Caco-2 (cell line): Measurements from ENCODE around the gene KRTAP7-1. TPM values are rescaled to one million over a fixed set of nuclear protein-coding genes. Genes with fewer than 3 reads are reported as not detected.

Source experiments
- BruUV-seq: library from RNA; stranded (reverse); fragments of 400-500 nt; replicated peaks from 2 replicates; lab custom pipeline; 2021; lab: Mats Ljungman, UMichigan
- CTCF ChIA-PET: fragments of 300-600 bp; sonication (Branson Sonifier 250); formaldehyde crosslinking; loops from one replicate; lab custom pipeline; 2022; ENCODE audit warnings: antibody characterized with exemption; lab: Charles Lee
- POLR2A ChIA-PET: fragments of 300-600 bp; sonication (Branson Sonifier 250); formaldehyde crosslinking; loops from one replicate; lab custom pipeline; 2022; ENCODE audit warnings: antibody characterized with exemption; lab: Charles Lee
- DNase-seq, 2 experiments: peaks; one replicate each; pipeline versions ENCODE4 v3.0.0 to v3.0.0-alpha.2; 2020 to 2022
- H3K27me3 ChIP-seq: replicated peaks from 2 replicates; pipeline ENCODE4 v1.6.0; 2011; ENCODE audit warnings: low read length; ENCODE audit not compliant: control insufficient read depth, insufficient read depth
- H3K36me3 ChIP-seq: 2 replicates; pipeline ENCODE4 v1.5.1; 2011; ENCODE audit warnings: low read length; ENCODE audit not compliant: control insufficient read depth, insufficient read depth
- H3K4me1 ChIP-seq: fragments of 250-450 bp; sonication (Bioruptor Pico); 2 replicates; pipeline ENCODE4 v1.5.1; 2020; ENCODE audit warnings: mild to moderate bottlenecking
- H3K4me3 ChIP-seq: 2 replicates; pipeline ENCODE4 v1.5.1; 2011; ENCODE audit warnings: low read depth, mild to moderate bottlenecking, control low read depth, low read length
- H3K9me3 ChIP-seq: fragments of 250-450 bp; sonication (Bioruptor Pico); 2 replicates; pipeline ENCODE4 v1.5.1; 2020; ENCODE audit warnings: mild to moderate bottlenecking, moderate library complexity
- H3K27ac Mint-ChIP-seq: one replicate; pipeline ENCODE4 v1.8.0; 2022; ENCODE audit warnings: mixed read lengths; ENCODE audit not compliant: unreplicated experiment
- H3K27me3 Mint-ChIP-seq: one replicate; pipeline ENCODE4 v1.8.0; 2022; ENCODE audit warnings: mixed read lengths; ENCODE audit not compliant: insufficient read depth, unreplicated experiment
- H3K36me3 Mint-ChIP-seq: one replicate; pipeline ENCODE4 v1.8.0; 2022; ENCODE audit warnings: mild to moderate bottlenecking, mixed read lengths; ENCODE audit not compliant: insufficient read depth, unreplicated experiment
- H3K4me1 Mint-ChIP-seq: one replicate; pipeline ENCODE4 v1.8.0; 2022; ENCODE audit warnings: low read depth, mixed read lengths; ENCODE audit not compliant: unreplicated experiment
- H3K4me3 Mint-ChIP-seq: one replicate; pipeline ENCODE4 v1.8.0; 2022; ENCODE audit warnings: mild to moderate bottlenecking, moderate library complexity, mixed read lengths; ENCODE audit not compliant: unreplicated experiment
- H3K9me3 Mint-ChIP-seq: one replicate; pipeline ENCODE4 v1.8.0; 2022; ENCODE audit warnings: mixed read lengths; ENCODE audit not compliant: unreplicated experiment
- intact Hi-C: fragments of 100-400 bp; cut with micrococcal nuclease; formaldehyde crosslinking; loops from one replicate; pipeline ENCODE4 v1.10.0; 2022; ENCODE audit not compliant: unreplicated experiment
- total RNA-seq: library from RNA; stranded (reverse); gene quantifications from 2 replicates; pipeline ENCODE4 v1.2.3, GENCODE V29; 2022
- TF ChIP-seq, protein P1 (sequence below), 2 experiments: fragments of 200-600 bp in 1 of 2; IDR thresholded peaks; 1 replicate in 1 of 2; 2 replicates in 1 of 2; pipeline versions ENCODE4 v1.5.1 to v1.8.0; 2011 to 2022; ENCODE audit warnings: antibody characterized with exemption in 1 of 2, control low read depth in 1 of 2, inconsistent platforms in 1 of 2, low read depth in 1 of 2, low read length in 1 of 2, mild to moderate bottlenecking in 1 of 2, moderate library complexity in 1 of 2; ENCODE audit not compliant: insufficient read depth in 1 of 2, severe bottlenecking in 1 of 2, unreplicated experiment in 1 of 2

KRTAP7-1 gene
- total RNA-seq, 1 experiment from 2014 or later = not detected

DNA sequence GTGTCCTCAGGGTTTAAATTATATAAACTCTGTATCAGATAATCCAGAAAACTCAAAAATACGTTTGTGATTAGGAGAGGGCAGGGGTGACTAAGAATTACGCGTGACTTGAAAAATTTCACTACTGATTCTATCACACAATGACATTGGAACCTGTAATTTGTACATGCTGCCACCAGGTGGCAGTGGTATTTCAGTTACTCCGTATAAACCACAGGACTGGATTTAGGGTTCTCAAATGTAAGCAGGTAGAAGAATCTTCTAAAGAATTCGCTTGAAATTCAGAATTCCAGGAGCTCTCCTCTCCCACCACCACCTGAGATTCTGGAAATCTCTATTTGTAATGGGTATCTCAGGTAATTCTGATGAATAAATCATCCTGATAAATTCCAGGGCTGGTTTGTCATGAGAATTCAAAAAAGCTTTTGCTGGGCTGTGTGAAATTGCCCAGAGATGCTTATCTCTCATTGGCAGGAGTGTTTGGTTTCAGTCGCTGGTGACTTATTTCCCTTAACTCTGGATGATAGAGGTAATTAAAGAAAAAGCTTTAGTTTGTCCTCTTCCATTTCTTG, 1.7 kb upstream of the KRTAP7-1 start:
- no TSS peak for BruUV-seq
- Mint-ChIP-seq H3K4me1 (no peaks in the 10 kb centered on the region), H3K4me3 (no peak overlapping the region), H3K36me3 (no peaks in the 10 kb centered on the region), H3K27ac (no peak overlapping the region), H3K9me3 (no peaks in the 10 kb centered on the region), H3K27me3 (no peaks in the 10 kb centered on the region)
- intact Hi-C loops = no loop called here
- 0 out of 2 replicates have a peak, but pooled peaks cover 4% of the 10 kb centered on the region for H3K9me3 ChIP-seq
- peak in 1 of 2 experiments; percentile 17 for DNase-seq
- no peaks in the 10 kb centered on the region for H3K36me3 ChIP-seq
- ChIA-PET POLR2A (no interaction called here), CTCF (no interaction called here)
- no peaks in the 10 kb centered on the region for H3K4me1 ChIP-seq
- TF ChIP-seq, protein P1, sequence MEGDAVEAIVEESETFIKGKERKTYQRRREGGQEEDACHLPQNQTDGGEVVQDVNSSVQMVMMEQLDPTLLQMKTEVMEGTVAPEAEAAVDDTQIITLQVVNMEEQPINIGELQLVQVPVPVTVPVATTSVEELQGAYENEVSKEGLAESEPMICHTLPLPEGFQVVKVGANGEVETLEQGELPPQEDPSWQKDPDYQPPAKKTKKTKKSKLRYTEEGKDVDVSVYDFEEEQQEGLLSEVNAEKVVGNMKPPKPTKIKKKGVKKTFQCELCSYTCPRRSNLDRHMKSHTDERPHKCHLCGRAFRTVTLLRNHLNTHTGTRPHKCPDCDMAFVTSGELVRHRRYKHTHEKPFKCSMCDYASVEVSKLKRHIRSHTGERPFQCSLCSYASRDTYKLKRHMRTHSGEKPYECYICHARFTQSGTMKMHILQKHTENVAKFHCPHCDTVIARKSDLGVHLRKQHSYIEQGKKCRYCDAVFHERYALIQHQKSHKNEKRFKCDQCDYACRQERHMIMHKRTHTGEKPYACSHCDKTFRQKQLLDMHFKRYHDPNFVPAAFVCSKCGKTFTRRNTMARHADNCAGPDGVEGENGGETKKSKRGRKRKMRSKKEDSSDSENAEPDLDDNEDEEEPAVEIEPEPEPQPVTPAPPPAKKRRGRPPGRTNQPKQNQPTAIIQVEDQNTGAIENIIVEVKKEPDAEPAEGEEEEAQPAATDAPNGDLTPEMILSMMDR (IDR thresholded peaks at IDR 0.05; ENCODE audit: insufficient read depth in 1 of 2, low read depth in 1 of 2, low read length in 1 of 2, severe bottlenecking in 1 of 2, unreplicated experiment in 1 of 2) = peak; percentile 29 to 59
- H3K4me3 ChIP-seq = no peak overlapping the region
- no peaks in the 10 kb centered on the region for H3K27me3 ChIP-seq

DNA sequence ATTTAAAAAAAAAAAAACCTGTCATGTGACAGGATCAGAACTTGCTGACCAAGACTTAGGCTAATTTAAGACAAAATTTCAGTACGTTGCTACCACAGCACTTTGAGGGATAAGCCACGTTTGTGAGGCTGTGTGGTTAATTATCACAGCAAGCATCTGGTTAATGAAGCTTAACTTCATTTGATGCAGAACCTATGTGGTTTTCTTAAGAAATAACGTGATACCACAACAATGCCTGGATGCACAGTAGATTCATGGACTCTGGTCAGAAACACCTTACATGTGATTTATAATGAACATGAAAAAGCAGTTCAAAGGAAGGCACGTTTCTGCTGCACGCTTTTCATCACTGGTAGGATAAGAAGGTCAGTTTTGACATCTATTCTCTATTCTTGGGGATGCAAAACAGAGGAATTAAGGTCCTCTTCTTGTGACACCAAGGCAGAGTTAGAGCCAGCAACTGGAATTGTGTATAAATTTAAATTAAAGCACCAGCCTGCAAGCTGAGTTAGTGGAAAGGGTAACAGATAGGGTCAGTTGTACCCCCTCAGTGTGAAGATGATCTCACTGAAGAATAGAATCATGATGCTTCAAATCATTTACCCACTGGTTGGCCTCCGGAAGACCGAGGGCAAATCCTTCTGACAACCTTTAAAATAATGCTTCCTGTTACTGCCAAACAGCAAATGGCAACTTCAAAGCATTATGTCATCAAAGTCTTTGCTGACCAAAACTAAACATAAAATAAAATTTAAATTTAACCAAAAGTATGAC, 10.5 kb downstream of the KRTAP7-1 start:
- intact Hi-C loops = no loop called here
- no peaks in the 10 kb centered on the region for H3K27me3 ChIP-seq
- no peaks in the 10 kb centered on the region for H3K36me3 Mint-ChIP-seq
- no peak for DNase-seq
- no peak overlapping the region for H3K4me3 ChIP-seq
- BruUV-seq = no TSS peak
- H3K4me1 Mint-ChIP-seq = no peaks in the 10 kb centered on the region
- H3K27me3 Mint-ChIP-seq = no peaks in the 10 kb centered on the region
- ChIA-PET POLR2A (no interaction called here), CTCF (no interaction called here)
- no peaks in the 10 kb centered on the region for H3K4me1 ChIP-seq
- no peak overlapping the region for H3K4me3 Mint-ChIP-seq
- H3K9me3 ChIP-seq = no peaks in the 10 kb centered on the region
- H3K36me3 ChIP-seq = no peaks in the 10 kb centered on the region
- H3K27ac Mint-ChIP-seq = no peak overlapping the region
- no peaks in the 10 kb centered on the region for H3K9me3 Mint-ChIP-seq
- TF ChIP-seq, protein P1 (IDR thresholded peaks at IDR 0.05; ENCODE audit: insufficient read depth in 1 of 2, low read depth in 1 of 2, low read length in 1 of 2, severe bottlenecking in 1 of 2, unreplicated experiment in 1 of 2) = no peak

DNA sequence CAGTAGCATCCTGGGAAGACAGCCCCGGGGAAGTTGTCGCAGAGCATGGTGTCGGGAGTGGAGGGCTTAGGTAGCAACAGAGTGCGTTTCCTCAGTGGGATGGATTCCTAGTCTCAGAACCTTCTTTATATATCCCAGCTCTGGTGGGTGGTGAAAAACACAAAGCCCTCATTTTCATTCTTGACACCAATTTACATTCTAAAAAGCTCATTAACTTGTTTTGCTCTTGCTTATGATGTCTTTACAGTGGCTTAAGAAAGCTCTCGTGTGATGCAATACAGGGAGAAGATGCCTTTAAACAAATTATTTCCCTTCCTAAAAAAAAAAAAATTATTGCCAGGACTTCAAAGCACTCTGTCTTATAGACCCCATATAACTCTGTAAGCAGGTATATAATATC, 16.4 kb downstream of the KRTAP7-1 start, which contains the start of gene KRTAP8-1:
KRTAP8-1 (minus strand) TSS at position 101 of the 400 bp plus-strand sequence; CDS start at position 47, 54 bp downstream.
- Mint-ChIP-seq H3K4me1 (no peaks in the 10 kb centered on the region), H3K36me3 (no peaks in the 10 kb centered on the region), H3K9me3 (no peaks in the 10 kb centered on the region), H3K27ac (no peak within 1 kb of the TSS), H3K4me3 (no peak within 1 kb of the TSS), H3K27me3 (no peaks in the 10 kb centered on the region)
- Histone ChIP-seq H3K27me3 (no peaks in the 10 kb centered on the region), H3K4me1 (no peaks in the 10 kb centered on the region), H3K9me3 (no peaks in the 10 kb centered on the region), H3K36me3 (no peaks in the 10 kb centered on the region), H3K4me3 (no peak within 1 kb of the TSS)
- ChIA-PET POLR2A (no interaction called here), CTCF (no interaction called here)
- intact Hi-C loops = no loop called here
- no TSS peak for BruUV-seq
- no peak for DNase-seq
- TF ChIP-seq, protein P1 (IDR thresholded peaks at IDR 0.05; ENCODE audit: insufficient read depth in 1 of 2, low read depth in 1 of 2, low read length in 1 of 2, severe bottlenecking in 1 of 2, unreplicated experiment in 1 of 2) = no peak
